Measurements from ENCODE around the gene SMTN.

- TF ChIP-seq CTCF (IDR thresholded peaks at IDR 0.05) (no peak), EP300 (IDR thresholded peaks at IDR 0.05) (no peak)
These were observed 2.3 kb downstream of the SMTN start for GRCh38 chr22:31083377-31083768.
